K562 (cell line): ENCODE measurements around the gene SDE2. TPM values are rescaled to one million over a fixed set of nuclear protein-coding genes. Genes with fewer than 3 reads are reported as not detected.

Source experiments
- ATAC-seq: fragments of 200-7000 bp; cut with Tn5 transposase; 3 replicates; pipeline ENCODE4 v1.9.1; 2020; ENCODE audit warnings: moderate library complexity
- BruUV-seq: library from RNA; stranded (reverse); fragments of 400-500 nt; replicated peaks from 2 replicates; lab custom pipeline; 2021; lab: Mats Ljungman, UMichigan
- CTCF ChIA-PET: fragments of 300-600 bp; formaldehyde crosslinking; extraction: SDS; loops from one replicate; lab custom pipeline; 2021; ENCODE audit warnings: low intra/inter-chr PET ratio; lab: Yijun Ruan, JAX
- POLR2A ChIA-PET: fragments of 300-600, 350-650 bp; sonication (Branson Sonifier 250); formaldehyde crosslinking; extraction: SDS; loops from one replicate; lab custom pipeline; 2021; ENCODE audit warnings: antibody characterized with exemption, inconsistent platforms; lab: Yijun Ruan, JAX
- DNase-seq, 4 experiments: peaks; one replicate each; pipeline versions ENCODE4 v3.0.0 to v3.0.0-alpha.2; 2011 to 2018; ENCODE audit warnings: low spot score in 3 of 4, mixed read lengths in 3 of 4; ENCODE audit errors: extremely low read depth in 1 of 4
- FAIRE-seq: peaks from 2 replicates; lab custom pipeline; 2011; peaks lifted over from hg19 to GRCh38; lab: Jason Lieb, UNC
- H2AFZ ChIP-seq: 2 replicates; pipeline ENCODE4 v1.6.0; 2011; ENCODE audit warnings: low read depth, low read length, control low read depth, inconsistent platforms
- H3K27ac ChIP-seq: fragments of 200-600 bp; 3 replicates; pipeline ENCODE4 v1.8.0; 2011; ENCODE audit warnings: low read depth, mild to moderate bottlenecking, control low read depth, inconsistent platforms, low read length, moderate library complexity, mixed read lengths; ENCODE audit errors: extremely low read depth
- H3K27me3 ChIP-seq, 2 experiments: fragments of 300-600 bp in 1 of 2; 2 replicates in 1 of 2; 3 replicates in 1 of 2; pipeline versions ENCODE4 v1.6.0 to v1.8.0; 2011; ENCODE audit warnings: inconsistent platforms in 2 of 2, low read length in 2 of 2, mild to moderate bottlenecking in 1 of 2, mixed read lengths in 1 of 2, moderate library complexity in 1 of 2; ENCODE audit not compliant: control insufficient read depth in 2 of 2, insufficient read depth in 2 of 2
- H3K36me3 ChIP-seq: fragments of 300-600 bp; 3 replicates; pipeline ENCODE4 v1.8.0; 2011; ENCODE audit warnings: mild to moderate bottlenecking, low read length, inconsistent platforms; ENCODE audit not compliant: control insufficient read depth, insufficient read depth
- H3K4me1 ChIP-seq, 2 experiments: fragments of 200-600 bp in 1 of 2; replicated peaks in 1 of 2; 2 replicates in 1 of 2; 3 replicates in 1 of 2; pipeline versions ENCODE4 v1.5.1 to v1.8.0; 2011; ENCODE audit warnings: inconsistent platforms in 2 of 2, low read length in 2 of 2, mild to moderate bottlenecking in 1 of 2, mixed read lengths in 1 of 2, moderate library complexity in 1 of 2; ENCODE audit not compliant: control insufficient read depth in 2 of 2, insufficient read depth in 2 of 2
- H3K4me2 ChIP-seq: 2 replicates; pipeline ENCODE4 v1.6.1; 2011; ENCODE audit warnings: low read length, control low read depth, inconsistent platforms, mixed read lengths; ENCODE audit not compliant: insufficient read depth
- H3K4me3 ChIP-seq: fragments of 200-600 bp; sonication (generic), shearing (Covaris generic); 2 replicates; pipeline ENCODE4 v1.5.1; 2016; ENCODE audit warnings: control low read depth, inconsistent platforms
- H3K79me2 ChIP-seq: fragments of 200-600 bp; 3 replicates; pipeline ENCODE4 v1.8.0; 2011; ENCODE audit warnings: low read length, inconsistent platforms; ENCODE audit not compliant: control insufficient read depth, insufficient read depth
- H3K9ac ChIP-seq, 2 experiments: 2 replicates each; pipeline versions ENCODE4 v1.6.0 to v1.6.1; 2011; ENCODE audit warnings: low read depth in 2 of 2, low read length in 2 of 2, control low read depth in 1 of 2, inconsistent platforms in 1 of 2, mild to moderate bottlenecking in 1 of 2, mixed read lengths in 1 of 2; ENCODE audit not compliant: insufficient read depth in 1 of 2
- H3K9me1 ChIP-seq: one replicate; pipeline ENCODE4 v1.6.0; 2011; ENCODE audit warnings: inconsistent platforms, mild to moderate bottlenecking, low read length, moderate library complexity; ENCODE audit not compliant: control insufficient read depth, insufficient read depth
- H3K9me3 ChIP-seq: replicated peaks from 2 replicates; pipeline ENCODE4 v1.5.1; 2011; ENCODE audit warnings: low read depth, low read length, inconsistent platforms; ENCODE audit not compliant: control insufficient read depth, insufficient read depth
- H4K20me1 ChIP-seq: replicated peaks from 2 replicates; pipeline ENCODE4 v1.6.1; 2011; ENCODE audit warnings: low read length, inconsistent platforms, mixed read lengths; ENCODE audit not compliant: control insufficient read depth, insufficient read depth
- CAMTA2 ChIP-seq: fragments of 250-450 bp; sonication (Bioruptor Pico); conservative IDR thresholded peaks from 2 replicates; pipeline ENCODE4 v1.5.1; 2022
- EP400 ChIP-seq: fragments of 450-650 bp; IDR thresholded peaks from 2 replicates; pipeline ENCODE4 v1.6.1; 2017; ENCODE audit warnings: antibody characterized with exemption, mild to moderate bottlenecking, moderate library complexity
- FOXK2 ChIP-seq, 2 experiments: fragments of 450-650 bp; IDR thresholded peaks in 1 of 2; conservative IDR thresholded peaks in 1 of 2; 2 replicates each; pipeline ENCODE4 v1.6.1; 2016; ENCODE audit warnings: low read depth in 2 of 2, mild to moderate bottlenecking in 1 of 2
- FUS ChIP-seq: fragments of 200-400 bp; formaldehyde crosslinking; optimal IDR thresholded peaks from 2 replicates; pipeline ENCODE3; 2017; ENCODE audit warnings: low read depth, low read length
- MBD1 ChIP-seq: fragments of 250-450 bp; sonication (Bioruptor Pico); IDR thresholded peaks from 2 replicates; pipeline ENCODE4 v1.8.0; 2022; ENCODE audit warnings: inconsistent platforms
- NFE2 ChIP-seq: IDR thresholded peaks from 2 replicates; pipeline ENCODE4 v1.6.1; 2014; ENCODE audit warnings: antibody characterized with exemption, low read depth
- ZNF384 ChIP-seq: IDR thresholded peaks from 2 replicates; pipeline ENCODE4 v1.6.1; 2012; ENCODE audit warnings: low read depth, low read length, improper control_type of control experiment
- ZNF766 ChIP-seq: fragments of 200-800 bp; sonication (Bioruptor generic); conservative IDR thresholded peaks from 2 replicates; pipeline ENCODE4 v1.6.1; 2016; ENCODE audit warnings: missing genetic modification characterization, missing compliant biosample characterization
- WGBS: fragments of 100-300 bp; shearing (Covaris generic); methylation state at CpG from one replicate; pipeline ENCODE4 v1.1.6; 2016; ENCODE audit warnings: low coverage, mixed read lengths; ENCODE audit not compliant: insufficient coverage; ENCODE audit errors: missing lambda C conversion rate; 5-methylcytosine and 5-hydroxymethylcytosine counted together
- in situ Hi-C: fragments of 300-500 bp; cut with MboI; formaldehyde crosslinking; loops from 4 replicates; pipeline ENCODE4 v1.15.0; 2018; ENCODE audit warnings: inconsistent platforms, mixed read lengths
- intact Hi-C: fragments of 100-400 bp; cut with micrococcal nuclease; formaldehyde crosslinking; loops from 2 replicates; pipeline ENCODE4 v1.14.2; 2022
- polyA plus RNA-seq, 8 experiments: library from polyadenylated mRNA; depleted of rRNA in 4 of 8; stranded (reverse) in 5 of 8; unstranded in 3 of 8; fragments of >200 nt; fragmentation: Nextera tagmentation in 2 of 8; fragmentation: Illumina TruSeq in 1 of 8; extraction: Ambion mirVana in 2 of 8; extraction: Trizol in 1 of 8; gene quantifications; 2 replicates each; pipeline versions ENCODE4 v1.2.1 to v1.2.3, GENCODE V29; 2011 to 2014; ENCODE audit warnings: inconsistent platforms in 1 of 8, missing spikeins in 1 of 8
- total RNA-seq, 7 experiments: library from RNA; depleted of rRNA in 6 of 7; stranded (reverse); fragments of >200 nt in 6 of 7; fragmentation: Illumina TruSeq in 2 of 7; extraction: Trizol in 2 of 7; gene quantifications; 2 replicates each; pipeline versions ENCODE4 v1.2.1 to v1.2.3, GENCODE V29; 2011 to 2021; ENCODE audit warnings: low replicate concordance in 1 of 7
- TF ChIP-seq, protein P1 (sequence below), 2 experiments: IDR thresholded peaks; 2 replicates each; pipeline ENCODE4 v1.6.1; 2011; ENCODE audit warnings: borderline replicate concordance in 1 of 2, control low read depth in 1 of 2, low read depth in 1 of 2, low read length in 1 of 2, mild to moderate bottlenecking in 1 of 2, mixed read lengths in 1 of 2, moderate library complexity in 1 of 2; ENCODE audit not compliant: insufficient read depth in 1 of 2, insufficient read length in 1 of 2, poor library complexity in 1 of 2, severe bottlenecking in 1 of 2; ENCODE audit errors: extremely low read depth in 1 of 2
- TF ChIP-seq, protein P2 (sequence below): fragments of 450-650 bp; conservative IDR thresholded peaks from 2 replicates; pipeline ENCODE4 v1.6.1; 2016; ENCODE audit warnings: missing genetic modification characterization, low read depth, mild to moderate bottlenecking, control low read depth, missing compliant biosample characterization

SDE2 gene
- total and polyA plus RNA-seq, 9 of the 15 experiments (the other 6 are each of a cell fraction or from before 2014, with no cell fraction given) = 14.3 to 62.3 (median 46.0) TPM

DNA sequence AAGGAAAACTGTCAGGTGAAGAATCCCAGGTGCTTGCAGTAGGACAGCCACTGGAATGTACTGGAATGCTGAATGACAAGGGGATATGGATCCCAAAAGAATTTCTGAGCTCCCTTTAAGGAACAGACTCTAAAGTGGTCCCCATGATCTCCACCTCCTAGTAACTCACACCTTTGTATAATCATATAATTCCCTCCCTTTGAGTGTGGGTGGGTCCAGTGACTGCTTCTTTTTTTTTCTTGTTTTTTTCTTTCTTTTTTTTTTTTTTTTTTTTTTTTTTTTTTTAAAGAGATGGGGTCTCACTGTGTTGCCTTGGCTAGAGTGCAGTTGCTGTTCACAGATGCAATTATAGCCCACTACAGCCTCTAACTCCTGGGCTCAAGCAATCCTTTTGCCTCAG is 34.8 kb upstream of the SDE2 start:
- in situ Hi-C loops = no loop called here
- POLR2A ChIA-PET = interaction anchor here (0.9 to 1.8 kb wide), 6 partner anchors 10 to 148 kb away, joined by 3 to 9 read pairs (median 5); partner anchors contain the start of genes H3-3A and SDE2
- no peak overlapping the region for H3K4me2 ChIP-seq
- no peak overlapping the region; a peak in 1 of 4 replicates for H3K9ac ChIP-seq
- no peak for FAIRE-seq
- TF ChIP-seq, protein P1, sequence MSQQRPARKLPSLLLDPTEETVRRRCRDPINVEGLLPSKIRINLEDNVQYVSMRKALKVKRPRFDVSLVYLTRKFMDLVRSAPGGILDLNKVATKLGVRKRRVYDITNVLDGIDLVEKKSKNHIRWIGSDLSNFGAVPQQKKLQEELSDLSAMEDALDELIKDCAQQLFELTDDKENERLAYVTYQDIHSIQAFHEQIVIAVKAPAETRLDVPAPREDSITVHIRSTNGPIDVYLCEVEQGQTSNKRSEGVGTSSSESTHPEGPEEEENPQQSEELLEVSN (IDR thresholded peaks at IDR 0.05; ENCODE audit: borderline replicate concordance in 1 of 2, extremely low read depth in 1 of 2, insufficient read depth in 1 of 2, insufficient read length in 1 of 2, low read depth in 1 of 2, low read length in 1 of 2, poor library complexity in 1 of 2, severe bottlenecking in 1 of 2) = no peak
- TF ChIP-seq ZNF384 = peak; percentile 16; the same call in 1 of the 2 replicates
- intact Hi-C loops = loop anchor here (5.0 kb wide), 1 partner anchor 37 kb away; the partner anchor contains the start of gene SDE2
- H3K79me2 ChIP-seq = no peaks in the 10 kb centered on the region
- CTCF ChIA-PET = no interaction called here
- no peak overlapping the region; the same call in 2 of the 3 replicates for H3K27ac ChIP-seq
- no peak for DNase-seq
- no peak overlapping the region for H3K4me3 ChIP-seq
- no peaks in the 10 kb centered on the region for H3K9me3 ChIP-seq
- no peak; the same call in 1 of the 3 replicates for ATAC-seq
- H3K4me1 ChIP-seq = peaks cover 4 to 18% of the 10 kb centered on the region in 2 experiments
- no peaks in the 10 kb centered on the region for H3K36me3 ChIP-seq
- peak overlapping the region; percentile 96 for H2AFZ ChIP-seq
- no TSS peak for BruUV-seq
- H4K20me1 ChIP-seq = no peaks in the 10 kb centered on the region
- no peaks in the 10 kb centered on the region for H3K9me1 ChIP-seq
- H3K27me3 ChIP-seq = no peaks in the 10 kb centered on the region

GRCh38 chr1:226033582-226033981 is 34.4 kb upstream of the SDE2 start:
- Histone ChIP-seq H3K4me3 (no peak overlapping the region), H3K4me1 (peaks cover 8 to 20% of the 10 kb centered on the region in 2 experiments), H3K79me2 (no peaks in the 10 kb centered on the region), H4K20me1 (no peaks in the 10 kb centered on the region), H3K9me3 (no peaks in the 10 kb centered on the region), H3K27ac (no peak overlapping the region), H3K27me3 (no peaks in the 10 kb centered on the region), H3K9ac (peak overlapping the region in 1 of 2 experiments; percentile 1; a peak in 1 of 4 replicates), H2AFZ (peak overlapping the region; percentile 63; the same call in 1 of the 2 replicates), H3K9me1 (no peaks in the 10 kb centered on the region), H3K4me2 (no peak overlapping the region), H3K36me3 (no peaks in the 10 kb centered on the region)
- DNase-seq = no peak
- WGBS = 71% methylated on average over 4 of the region's 4 CpGs
- BruUV-seq = no TSS peak
- intact Hi-C loops = loop anchor here (5.0 kb wide), 1 partner anchor 36 kb away; the partner anchor contains the start of gene SDE2
- in situ Hi-C loops = no loop called here
- no peak for FAIRE-seq
- CTCF ChIA-PET = no interaction called here
- peak; percentile 7; the same call in 2 of the 3 replicates for ATAC-seq
- POLR2A ChIA-PET = interaction anchor here (0.9 to 1.8 kb wide), 6 partner anchors 10 to 148 kb away, joined by 3 to 9 read pairs (median 5); partner anchors contain the start of genes H3-3A and SDE2
- TF ChIP-seq MBD1 (no peak), NFE2 (no peak), FUS (no peak), ZNF766 (CRISPR knock-in tag) (no peak), EP400 (no peak), FOXK2 (conservative IDR thresholded peaks at IDR 0.05 in 1 of 2, IDR thresholded peaks at IDR 0.05 in 1 of 2; ENCODE audit: low read depth in 2 of 2) (no peak), CAMTA2 (CRISPR knock-in tag) (no peak)
- TF ChIP-seq, protein P2, sequence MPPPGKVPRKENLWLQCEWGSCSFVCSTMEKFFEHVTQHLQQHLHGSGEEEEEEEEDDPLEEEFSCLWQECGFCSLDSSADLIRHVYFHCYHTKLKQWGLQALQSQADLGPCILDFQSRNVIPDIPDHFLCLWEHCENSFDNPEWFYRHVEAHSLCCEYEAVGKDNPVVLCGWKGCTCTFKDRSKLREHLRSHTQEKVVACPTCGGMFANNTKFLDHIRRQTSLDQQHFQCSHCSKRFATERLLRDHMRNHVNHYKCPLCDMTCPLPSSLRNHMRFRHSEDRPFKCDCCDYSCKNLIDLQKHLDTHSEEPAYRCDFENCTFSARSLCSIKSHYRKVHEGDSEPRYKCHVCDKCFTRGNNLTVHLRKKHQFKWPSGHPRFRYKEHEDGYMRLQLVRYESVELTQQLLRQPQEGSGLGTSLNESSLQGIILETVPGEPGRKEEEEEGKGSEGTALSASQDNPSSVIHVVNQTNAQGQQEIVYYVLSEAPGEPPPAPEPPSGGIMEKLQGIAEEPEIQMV (tag) = no peak
